B cell (primary cell): ENCODE results near the gene PHTF2. TPM values are rescaled to one million over a fixed set of nuclear protein-coding genes. Genes with fewer than 3 reads are reported as not detected.

Experiments used
- ATAC-seq: fragments of 200-7000 bp; cut with Tn5 transposase; one replicate; pipeline ENCODE4 v1.10.0; 2021; ENCODE audit warnings: low read depth, mild to moderate bottlenecking, moderate number of reproducible peaks, moderate library complexity
- CTCF ChIA-PET: fragments of 350-600 bp; sonication (Branson Sonifier 250); formaldehyde crosslinking; loops from one replicate; lab custom pipeline; 2021; ENCODE audit warnings: antibody characterized with exemption, inconsistent platforms; lab: Charles Lee
- POLR2A ChIA-PET: fragments of 350-600 bp; sonication (Branson Sonifier 250); formaldehyde crosslinking; loops from one replicate; lab custom pipeline; 2021; ENCODE audit warnings: antibody characterized with exemption; lab: Charles Lee
- DNase-seq: peaks from one replicate; pipeline ENCODE4 v3.0.0; 2013
- H2AFZ ChIP-seq: 2 replicates; pipeline ENCODE4 v1.6.1; 2012; ENCODE audit warnings: mild to moderate bottlenecking, low read depth, low read length; ENCODE audit not compliant: insufficient read depth, poor library complexity, severe bottlenecking
- H3K27ac ChIP-seq, 2 donors: 1 replicate in 1 of 2; 2 replicates in 1 of 2; pipeline ENCODE4 v1.5.1; 2012 to 2013; ENCODE audit warnings: low read length in 2 of 2, mild to moderate bottlenecking in 2 of 2, moderate library complexity in 1 of 2
- H3K27me3 ChIP-seq, 4 experiments: fragments of 200-600 bp in 1 of 4; sonication (generic) in 1 of 4; replicated peaks in 1 of 4; 1 replicate in 2 of 4; 2 replicates in 2 of 4; pipeline versions ENCODE4 v1.6.1 to v1.7.0; 2013 to 2016; ENCODE audit warnings: low read length in 3 of 4, mild to moderate bottlenecking in 2 of 4, mixed read lengths in 1 of 4, moderate library complexity in 1 of 4; ENCODE audit not compliant: insufficient read depth in 4 of 4, control insufficient read depth in 3 of 4; ENCODE audit errors: control extremely low read depth in 1 of 4
- H3K36me3 ChIP-seq, 2 experiments: replicated peaks in 1 of 2; 1 replicate in 1 of 2; 2 replicates in 1 of 2; pipeline versions ENCODE4 v1.6.1 to v1.7.1; 2013; ENCODE audit warnings: low read length in 1 of 2; ENCODE audit not compliant: insufficient read depth in 2 of 2, control insufficient read depth in 1 of 2; ENCODE audit errors: control extremely low read depth in 1 of 2, extremely low read depth in 1 of 2
- H3K4me1 ChIP-seq, 2 donors: fragments of 200-600 bp in 1 of 2; sonication (generic) in 1 of 2; 1 replicate in 1 of 2; 2 replicates in 1 of 2; pipeline versions ENCODE4 v1.5.1 to v1.6.1; 2013 to 2017; ENCODE audit warnings: low read length in 2 of 2; ENCODE audit not compliant: control insufficient read depth in 2 of 2, insufficient read depth in 2 of 2
- H3K4me2 ChIP-seq: replicated peaks from 2 replicates; pipeline ENCODE3; 2012; ENCODE audit warnings: mild to moderate bottlenecking, low read depth, low read length; ENCODE audit not compliant: poor library complexity, severe bottlenecking
- H3K4me3 ChIP-seq, 5 experiments: fragments of 200-600 bp in 1 of 5; sonication (generic) in 1 of 5; 1 replicate in 3 of 5; 2 replicates in 2 of 5; pipeline versions ENCODE4 v1.5.1 to v1.7.0; 2011 to 2016; ENCODE audit warnings: low read length in 4 of 5, mild to moderate bottlenecking in 4 of 5, low read depth in 2 of 5, control low read depth in 1 of 5, moderate library complexity in 1 of 5; ENCODE audit not compliant: insufficient read depth in 1 of 5; ENCODE audit errors: control extremely low read depth in 1 of 5, extremely low read depth in 1 of 5
- H3K79me2 ChIP-seq: fragments of 200-600 bp; sonication (generic); one replicate; pipeline ENCODE4 v1.6.0; 2016; ENCODE audit warnings: low read length; ENCODE audit not compliant: control insufficient read depth, insufficient read depth
- H3K9ac ChIP-seq: fragments of 200-600 bp; sonication (generic); 2 replicates; pipeline ENCODE4 v1.6.1; 2017; ENCODE audit warnings: mild to moderate bottlenecking, low read length, moderate library complexity
- H3K9me3 ChIP-seq, 3 donors: one replicate each; pipeline versions ENCODE4 v1.6.1 to v1.7.1; 2013; ENCODE audit warnings: low read length in 2 of 3; ENCODE audit not compliant: control insufficient read depth in 2 of 3, insufficient read depth in 1 of 3; ENCODE audit errors: control extremely low read depth in 1 of 3
- H4K20me1 ChIP-seq: 2 replicates; pipeline ENCODE4 v1.6.0; 2012; ENCODE audit warnings: mild to moderate bottlenecking, low read length; ENCODE audit not compliant: insufficient read depth, control insufficient read depth, poor library complexity, severe bottlenecking
- H3K27ac Mint-ChIP-seq: one replicate; pipeline ENCODE4 v1.8.0; 2021; ENCODE audit warnings: mixed read lengths
- H3K27me3 Mint-ChIP-seq: one replicate; pipeline ENCODE4 v1.8.0; 2021; ENCODE audit warnings: mixed read lengths
- H3K4me1 Mint-ChIP-seq: one replicate; pipeline ENCODE4 v1.8.0; 2021; ENCODE audit warnings: mixed read lengths
- H3K4me3 Mint-ChIP-seq: one replicate; pipeline ENCODE4 v1.8.0; 2021; ENCODE audit warnings: mixed read lengths
- H3K9me3 Mint-ChIP-seq: one replicate; pipeline ENCODE4 v1.8.0; 2022; ENCODE audit warnings: mixed read lengths; ENCODE audit not compliant: insufficient read depth
- EZH2 ChIP-seq: IDR thresholded peaks from 2 replicates; pipeline ENCODE4 v1.6.1; 2012; ENCODE audit warnings: borderline replicate concordance, low read depth, mild to moderate bottlenecking, moderate library complexity, low read length; ENCODE audit not compliant: insufficient read depth, poor library complexity, severe bottlenecking
- WGBS: methylation state at CpG from one replicate; pipeline ENCODE4 v1.1.5; 2013; ENCODE audit warnings: missing lambda C conversion rate; ENCODE audit not compliant: insufficient coverage; 5-methylcytosine and 5-hydroxymethylcytosine counted together
- intact Hi-C: fragments of 100-400 bp; cut with micrococcal nuclease; formaldehyde crosslinking; loops from one replicate; pipeline ENCODE4 v1.10.0; 2022
- polyA plus RNA-seq: library from polyadenylated mRNA; depleted of rRNA; stranded (reverse); fragments of >200 nt; gene quantifications from 2 replicates; pipeline ENCODE4 v1.2.3, GENCODE V29; 2012
- total RNA-seq, 2 donors: library from RNA; stranded (reverse); fragments of 120-200 nt in 1 of 2; gene quantifications; 1 replicate in 1 of 2; 2 replicates in 1 of 2; pipeline versions ENCODE4 v1.2.3 to v1.2.4, GENCODE V29; 2013 to 2022
- TF ChIP-seq, protein P1 (sequence below): fragments of 200-600 bp; IDR thresholded peaks from one replicate; pipeline ENCODE4 v1.8.0; 2022; ENCODE audit warnings: antibody characterized with exemption, mild to moderate bottlenecking

The PHTF2 gene
- total and polyA plus RNA-seq, 2 donors (not counting 1 experiment from before 2014, with no cell fraction given), result 35.3 to 44.8 TPM

GRCh38 chr7:77899516-77899915, 100.9 kb downstream of the PHTF2 start:
- intact Hi-C loops, result no loop called here
- H3K9ac ChIP-seq, result no peak overlapping the region
- no peak overlapping the region for H3K4me2 ChIP-seq
- H3K4me1 Mint-ChIP-seq, result peaks cover 15% of the 10 kb centered on the region
- H3K9me3 ChIP-seq, result no peaks in the 10 kb centered on the region
- no peaks in the 10 kb centered on the region for H3K27me3 Mint-ChIP-seq
- H3K4me3 Mint-ChIP-seq, result no peak overlapping the region
- no peak for DNase-seq
- H3K27ac Mint-ChIP-seq, result no peak overlapping the region
- no peaks in the 10 kb centered on the region for H3K27me3 ChIP-seq
- peak overlapping the region in 1 of 2 donors; percentile 52 for H3K27ac ChIP-seq
- peaks cover 0 to 12% of the 10 kb centered on the region in 2 experiments for H3K36me3 ChIP-seq
- H3K4me1 ChIP-seq, result peaks cover 0 to 6% of the 10 kb centered on the region in 2 donors
- ChIA-PET CTCF (interaction anchor here (0.7 to 1.2 kb wide), 2 partner anchors 101 to 241 kb away, joined by 3 read pairs; partner anchors contain the start of genes PHTF2 and TMEM60), POLR2A (no interaction called here)
- no peak for TF ChIP-seq EZH2
- TF ChIP-seq, protein P1, sequence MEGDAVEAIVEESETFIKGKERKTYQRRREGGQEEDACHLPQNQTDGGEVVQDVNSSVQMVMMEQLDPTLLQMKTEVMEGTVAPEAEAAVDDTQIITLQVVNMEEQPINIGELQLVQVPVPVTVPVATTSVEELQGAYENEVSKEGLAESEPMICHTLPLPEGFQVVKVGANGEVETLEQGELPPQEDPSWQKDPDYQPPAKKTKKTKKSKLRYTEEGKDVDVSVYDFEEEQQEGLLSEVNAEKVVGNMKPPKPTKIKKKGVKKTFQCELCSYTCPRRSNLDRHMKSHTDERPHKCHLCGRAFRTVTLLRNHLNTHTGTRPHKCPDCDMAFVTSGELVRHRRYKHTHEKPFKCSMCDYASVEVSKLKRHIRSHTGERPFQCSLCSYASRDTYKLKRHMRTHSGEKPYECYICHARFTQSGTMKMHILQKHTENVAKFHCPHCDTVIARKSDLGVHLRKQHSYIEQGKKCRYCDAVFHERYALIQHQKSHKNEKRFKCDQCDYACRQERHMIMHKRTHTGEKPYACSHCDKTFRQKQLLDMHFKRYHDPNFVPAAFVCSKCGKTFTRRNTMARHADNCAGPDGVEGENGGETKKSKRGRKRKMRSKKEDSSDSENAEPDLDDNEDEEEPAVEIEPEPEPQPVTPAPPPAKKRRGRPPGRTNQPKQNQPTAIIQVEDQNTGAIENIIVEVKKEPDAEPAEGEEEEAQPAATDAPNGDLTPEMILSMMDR, result no peak
- H3K79me2 ChIP-seq, result peaks cover 11% of the 10 kb centered on the region
- H3K4me3 ChIP-seq, result no peak overlapping the region
- H2AFZ ChIP-seq, result no peak overlapping the region
- no peaks in the 10 kb centered on the region for H4K20me1 ChIP-seq
- no peaks in the 10 kb centered on the region for H3K9me3 Mint-ChIP-seq
- ATAC-seq, result no peak
- no CpG with 5 or more reads among the region's 2 CpGs for WGBS

GRCh38 chr7:77903597-77903996, 105.0 kb downstream of the PHTF2 start:
- peaks cover 45% of the 10 kb centered on the region for H3K4me1 Mint-ChIP-seq
- H3K9ac ChIP-seq, result no peak overlapping the region
- peak overlapping the region in 1 of 2 donors; percentile 77 for H3K27ac ChIP-seq
- ATAC-seq (no peak), DNase-seq (peak; percentile 49)
- no peaks in the 10 kb centered on the region for H3K9me3 ChIP-seq
- H2AFZ ChIP-seq, result no peak overlapping the region
- H3K4me1 ChIP-seq, result peaks cover 17 to 34% of the 10 kb centered on the region in 2 donors
- H3K4me2 ChIP-seq, result no peak overlapping the region
- TF ChIP-seq EZH2, result no peak
- TF ChIP-seq, protein P1, result peak; percentile 25
- peaks cover 4% of the 10 kb centered on the region for H3K79me2 ChIP-seq
- intact Hi-C loops, result loop anchor here (5.0 to 10.0 kb wide), 2 partner anchors 46 to 369 kb away; partner anchors contain the start of gene PTPN12
- no peaks in the 10 kb centered on the region for H3K9me3 Mint-ChIP-seq
- ChIA-PET POLR2A (no interaction called here), CTCF (interaction anchor here (0.7 to 1.9 kb wide), 13 partner anchors 11 to 253 kb away, joined by 3 to 13 read pairs (median 4); partner anchors contain the start of genes PHTF2, RSBN1L and TMEM60)
- 40% methylated on average over 1 of the region's 2 CpGs for WGBS
- H3K27ac Mint-ChIP-seq, result peak overlapping the region; percentile 66
- H3K27me3 ChIP-seq, result no peaks in the 10 kb centered on the region
- no peaks in the 10 kb centered on the region for H3K27me3 Mint-ChIP-seq
- H4K20me1 ChIP-seq, result no peaks in the 10 kb centered on the region
- no peak overlapping the region for H3K4me3 ChIP-seq
- H3K4me3 Mint-ChIP-seq, result no peak overlapping the region
- peaks cover 0 to 12% of the 10 kb centered on the region in 2 experiments for H3K36me3 ChIP-seq
